Central memory CD8-positive, alpha-beta T cell (primary cell): ENCODE measurements around the gene PIM1.

Experiments
- ATAC-seq: fragments of 150-1000 bp; cut with Tn5 transposase; replicated peaks from 2 replicates; pipeline ENCODE4 v1.10.0; 2022; ENCODE audit warnings: mild to moderate bottlenecking, moderate FRiP score, moderate number of reproducible peaks; ENCODE audit not compliant: poor library complexity, severe bottlenecking; ENCODE audit errors: extremely low read depth
- DNase-seq, 2 donors: peaks; one replicate each; pipeline ENCODE4 v3.0.0; 2021; ENCODE audit warnings: low spot score in 2 of 2
- H3K27ac Mint-ChIP-seq: one replicate; pipeline ENCODE4 v1.8.0; 2022; ENCODE audit warnings: low read depth, mild to moderate bottlenecking, moderate library complexity, mixed read lengths
- H3K27me3 Mint-ChIP-seq: one replicate; pipeline ENCODE4 v1.8.0; 2022; ENCODE audit warnings: mixed read lengths
- H3K36me3 Mint-ChIP-seq: one replicate; pipeline ENCODE4 v1.8.0; 2022; ENCODE audit warnings: mild to moderate bottlenecking, moderate library complexity, mixed read lengths; ENCODE audit not compliant: insufficient read depth
- H3K4me1 Mint-ChIP-seq: one replicate; pipeline ENCODE4 v1.8.0; 2022; ENCODE audit warnings: mixed read lengths
- H3K4me3 Mint-ChIP-seq: one replicate; pipeline ENCODE4 v1.8.0; 2022; ENCODE audit warnings: mild to moderate bottlenecking, moderate library complexity, mixed read lengths
- H3K9me3 Mint-ChIP-seq: one replicate; pipeline ENCODE4 v1.8.0; 2022; ENCODE audit warnings: mixed read lengths

Gene PIM1

GRCh38 chr6:37131104-37131959, 38.6 kb upstream of the PIM1 start:
- peaks cover 2% of the 10 kb centered on the region for H3K36me3 Mint-ChIP-seq
- H3K27ac Mint-ChIP-seq, result no peak overlapping the region
- H3K27me3 Mint-ChIP-seq, result no peaks in the 10 kb centered on the region
- H3K9me3 Mint-ChIP-seq, result no peaks in the 10 kb centered on the region
- no peak overlapping the region for H3K4me3 Mint-ChIP-seq
- H3K4me1 Mint-ChIP-seq, result peaks cover 19% of the 10 kb centered on the region
- ATAC-seq, result no peak
- no peak for DNase-seq

- H3K4me3 Mint-ChIP-seq, result no peak overlapping the region
- peak overlapping the region; percentile 88 for H3K27ac Mint-ChIP-seq
- H3K27me3 Mint-ChIP-seq, result no peaks in the 10 kb centered on the region
- peaks cover 24% of the 10 kb centered on the region for H3K4me1 Mint-ChIP-seq
- DNase-seq (no peak), ATAC-seq (no peak)
- no peaks in the 10 kb centered on the region for H3K9me3 Mint-ChIP-seq
- peaks cover 2% of the 10 kb centered on the region for H3K36me3 Mint-ChIP-seq
Measured at GRCh38 chr6:37131960-37132253, 38.0 kb upstream of the PIM1 start.

GRCh38 chr6:37134036-37134395, 35.9 kb upstream of the PIM1 start:
- Mint-ChIP-seq H3K27ac (peak overlapping the region; percentile 97), H3K9me3 (no peaks in the 10 kb centered on the region), H3K4me1 (peaks cover 38% of the 10 kb centered on the region), H3K27me3 (no peaks in the 10 kb centered on the region), H3K4me3 (peak overlapping the region; percentile 51), H3K36me3 (peaks cover 6% of the 10 kb centered on the region)
- ATAC-seq (no peak), DNase-seq (no peak)

DNA sequence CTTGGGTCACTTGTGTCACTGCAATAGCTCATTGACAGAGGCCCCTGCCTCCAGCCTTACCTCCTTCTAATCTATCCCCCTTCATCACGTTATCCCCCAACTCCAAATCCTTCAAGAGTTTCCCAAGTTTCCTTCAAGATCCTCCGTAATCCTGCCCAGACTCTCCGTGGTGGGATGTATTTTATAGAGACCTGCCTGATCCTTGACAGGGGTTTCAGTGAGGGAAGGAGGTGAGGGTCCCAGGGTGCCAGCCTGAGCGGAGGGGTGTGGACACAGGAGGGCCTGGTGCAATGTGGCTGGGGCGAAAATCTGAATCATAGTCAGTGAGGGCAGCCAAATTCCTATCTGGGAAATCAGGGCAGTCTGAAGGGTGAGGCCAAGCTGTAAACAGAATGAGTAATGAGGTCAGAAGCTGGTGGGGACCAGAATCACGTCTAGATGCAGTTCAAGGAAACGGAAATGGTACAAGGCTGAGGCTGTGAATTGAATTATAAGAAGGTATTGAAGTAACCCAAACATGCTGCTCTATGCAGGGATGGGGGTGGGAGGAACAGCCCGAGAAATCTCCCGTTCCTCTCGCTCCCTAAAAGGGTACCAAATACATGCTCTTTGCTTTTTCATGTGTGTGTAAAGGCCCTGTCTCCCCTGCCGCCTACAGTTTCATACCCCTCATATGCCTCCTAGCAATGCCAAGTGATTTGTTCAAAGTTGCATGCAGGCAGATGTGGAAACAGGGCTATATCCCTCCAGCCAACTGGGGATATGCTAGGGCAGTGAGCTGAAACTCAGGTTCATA, 35.4 kb upstream of the PIM1 start:
- DNase-seq (peak in 1 of 2 donors; percentile 49), ATAC-seq (peak; percentile 88)
- Mint-ChIP-seq H3K36me3 (peaks cover 6% of the 10 kb centered on the region), H3K4me3 (peak overlapping the region; percentile 51), H3K4me1 (peaks cover 38% of the 10 kb centered on the region), H3K27ac (peak overlapping the region; percentile 97), H3K9me3 (no peaks in the 10 kb centered on the region), H3K27me3 (no peaks in the 10 kb centered on the region)

GRCh38 chr6:37135835-37136694, 33.9 kb upstream of the PIM1 start:
- H3K27ac Mint-ChIP-seq, result peak overlapping the region; percentile 83
- H3K27me3 Mint-ChIP-seq, result no peaks in the 10 kb centered on the region
- H3K4me1 Mint-ChIP-seq, result peaks cover 40% of the 10 kb centered on the region
- H3K9me3 Mint-ChIP-seq, result no peaks in the 10 kb centered on the region
- DNase-seq (no peak), ATAC-seq (no peak)
- no peak overlapping the region for H3K4me3 Mint-ChIP-seq
- peaks cover 6% of the 10 kb centered on the region for H3K36me3 Mint-ChIP-seq

- Mint-ChIP-seq H3K4me1 (peaks cover 48% of the 10 kb centered on the region), H3K27ac (peak overlapping the region; percentile 83), H3K4me3 (peak overlapping the region; percentile 45), H3K9me3 (no peaks in the 10 kb centered on the region), H3K36me3 (peaks cover 6% of the 10 kb centered on the region), H3K27me3 (no peaks in the 10 kb centered on the region)
- ATAC-seq, result no peak
- DNase-seq, result no peak
Measured at GRCh38 chr6:37136821-37137200, 33.1 kb upstream of the PIM1 start.

GRCh38 chr6:37137201-37138090, 32.5 kb upstream of the PIM1 start:
- Mint-ChIP-seq H3K27ac (peak overlapping the region; percentile 83), H3K27me3 (no peaks in the 10 kb centered on the region), H3K36me3 (peaks cover 6% of the 10 kb centered on the region), H3K9me3 (no peaks in the 10 kb centered on the region), H3K4me1 (peaks cover 51% of the 10 kb centered on the region), H3K4me3 (peak overlapping the region; percentile 45)
- DNase-seq (peak in 1 of 2 donors; percentile 43), ATAC-seq (peak; percentile 64)

- ATAC-seq (no peak), DNase-seq (no peak)
- Mint-ChIP-seq H3K4me3 (no peak overlapping the region), H3K4me1 (peaks cover 51% of the 10 kb centered on the region), H3K27ac (no peak overlapping the region), H3K27me3 (no peaks in the 10 kb centered on the region), H3K9me3 (no peaks in the 10 kb centered on the region), H3K36me3 (peaks cover 6% of the 10 kb centered on the region)
Measured at GRCh38 chr6:37138856-37139229, 31.1 kb upstream of the PIM1 start.

GRCh38 chr6:37139230-37139962, 30.6 kb upstream of the PIM1 start:
- DNase-seq, result no peak
- H3K27ac Mint-ChIP-seq, result no peak overlapping the region
- H3K27me3 Mint-ChIP-seq, result no peaks in the 10 kb centered on the region
- H3K4me1 Mint-ChIP-seq, result peaks cover 45% of the 10 kb centered on the region
- ATAC-seq, result no peak
- H3K36me3 Mint-ChIP-seq, result peaks cover 6% of the 10 kb centered on the region
- H3K4me3 Mint-ChIP-seq, result no peak overlapping the region
- H3K9me3 Mint-ChIP-seq, result no peaks in the 10 kb centered on the region

GRCh38 chr6:37140145-37140544, 29.8 kb upstream of the PIM1 start:
- peaks cover 6% of the 10 kb centered on the region for H3K36me3 Mint-ChIP-seq
- H3K4me1 Mint-ChIP-seq, result peaks cover 38% of the 10 kb centered on the region
- no peaks in the 10 kb centered on the region for H3K27me3 Mint-ChIP-seq
- no peak for ATAC-seq
- H3K27ac Mint-ChIP-seq, result no peak overlapping the region
- H3K4me3 Mint-ChIP-seq, result no peak overlapping the region
- no peak for DNase-seq
- H3K9me3 Mint-ChIP-seq, result no peaks in the 10 kb centered on the region

GRCh38 chr6:37141281-37142049, 28.5 kb upstream of the PIM1 start:
- Mint-ChIP-seq H3K27ac (peak overlapping the region; percentile 17), H3K4me3 (no peak overlapping the region), H3K27me3 (no peaks in the 10 kb centered on the region)

More at GRCh38 chr6:37141281-37142049, 28.5 kb upstream of the PIM1 start:
- ATAC-seq (no peak), DNase-seq (no peak)
- no peaks in the 10 kb centered on the region for H3K9me3 Mint-ChIP-seq
- H3K4me1 Mint-ChIP-seq, result peaks cover 31% of the 10 kb centered on the region
- H3K36me3 Mint-ChIP-seq, result peaks cover 6% of the 10 kb centered on the region
